Activated CD8-positive, alpha-beta memory T cell treated with anti-CD3 and anti-CD28 coated beads, Interleukin-2, amount 10 ng/mL, durations not matched to agents 7 days and 5 days (primary cell): ENCODE results near the gene MTG1. TPM values are rescaled to one million over a fixed set of nuclear protein-coding genes. Genes with fewer than 3 reads are reported as not detected.

Source experiments
- ATAC-seq: fragments of 150-1000 bp; cut with Tn5 transposase; one replicate; pipeline ENCODE4 v1.10.0; 2021; ENCODE audit warnings: moderate library complexity
- CTCF ChIA-PET: fragments of 350-600 bp; sonication (Branson Sonifier 250); formaldehyde crosslinking; loops from one replicate; lab custom pipeline; 2021; ENCODE audit warnings: antibody characterized with exemption; lab: Charles Lee
- DNase-seq: peaks from one replicate; pipeline ENCODE4 v3.0.0-alpha.2; 2020
- H3K27ac Mint-ChIP-seq: one replicate; pipeline ENCODE4 v1.8.0; 2021; ENCODE audit warnings: mild to moderate bottlenecking, mixed read lengths
- H3K27me3 Mint-ChIP-seq: one replicate; pipeline ENCODE4 v1.8.0; 2021; ENCODE audit warnings: mixed read lengths
- H3K36me3 Mint-ChIP-seq: one replicate; pipeline ENCODE4 v1.8.0; 2021; ENCODE audit warnings: mild to moderate bottlenecking, mixed read lengths
- H3K4me1 Mint-ChIP-seq: one replicate; pipeline ENCODE4 v1.8.0; 2021; ENCODE audit warnings: mixed read lengths
- H3K4me3 Mint-ChIP-seq: one replicate; pipeline ENCODE4 v1.8.0; 2021; ENCODE audit warnings: mild to moderate bottlenecking, moderate library complexity, mixed read lengths
- H3K9me3 Mint-ChIP-seq: one replicate; pipeline ENCODE4 v1.8.0; 2022; ENCODE audit warnings: low read depth, mixed read lengths
- total RNA-seq, 2 experiments: library from RNA; stranded (reverse); gene quantifications; one replicate each; pipeline ENCODE4 v1.2.3, GENCODE V29; 2021

The MTG1 gene
- total RNA-seq, 2 experiments from 2014 or later, result 56.0 to 64.9 TPM

- CTCF ChIA-PET, result no interaction called here
- no peaks in the 10 kb centered on the region for H3K9me3 Mint-ChIP-seq
Observed at GRCh38 chr10:133354672-133355240, 39.2 kb upstream of the MTG1 start.

GRCh38 chr10:133355266-133355665 is 38.7 kb upstream of the MTG1 start:
- H3K4me1 Mint-ChIP-seq, result peaks cover 2% of the 10 kb centered on the region
- no peaks in the 10 kb centered on the region for H3K36me3 Mint-ChIP-seq
- H3K27me3 Mint-ChIP-seq, result no peaks in the 10 kb centered on the region
- CTCF ChIA-PET, result interaction anchor here (1.2 kb wide), 1 partner anchor 26 kb away, joined by 3 read pairs; no protein-coding TSS in a partner anchor
- no peak overlapping the region for H3K4me3 Mint-ChIP-seq
- ATAC-seq (no peak), DNase-seq (no peak)
- no peaks in the 10 kb centered on the region for H3K9me3 Mint-ChIP-seq
- no peak overlapping the region for H3K27ac Mint-ChIP-seq

More at GRCh38 chr10:133354672-133355240, 39.2 kb upstream of the MTG1 start:
- Mint-ChIP-seq H3K27ac (no peak overlapping the region), H3K4me3 (no peak overlapping the region), H3K4me1 (peaks cover 2% of the 10 kb centered on the region), H3K27me3 (no peaks in the 10 kb centered on the region), H3K36me3 (no peaks in the 10 kb centered on the region)
- no peak for DNase-seq
- no peak for ATAC-seq

GRCh38 chr10:133355991-133356390 is 38.0 kb upstream of the MTG1 start:
- no peaks in the 10 kb centered on the region for H3K27me3 Mint-ChIP-seq
- ATAC-seq, result no peak
- H3K36me3 Mint-ChIP-seq, result no peaks in the 10 kb centered on the region
- no peak overlapping the region for H3K4me3 Mint-ChIP-seq
- peaks cover 2% of the 10 kb centered on the region for H3K4me1 Mint-ChIP-seq
- DNase-seq, result no peak
- CTCF ChIA-PET, result interaction anchor here (1.1 to 1.2 kb wide), 2 partner anchors 27 to 35 kb away, joined by 3 read pairs; no protein-coding TSS in a partner anchor
- H3K27ac Mint-ChIP-seq, result no peak overlapping the region
- H3K9me3 Mint-ChIP-seq, result no peaks in the 10 kb centered on the region

- H3K4me3 Mint-ChIP-seq, result peak overlapping the region; percentile 62
- DNase-seq (no peak), ATAC-seq (no peak)
- no peak overlapping the region for H3K27ac Mint-ChIP-seq
- H3K36me3 Mint-ChIP-seq, result no peaks in the 10 kb centered on the region
- H3K27me3 Mint-ChIP-seq, result no peaks in the 10 kb centered on the region
- CTCF ChIA-PET, result interaction anchor here (1.1 to 1.5 kb wide), 5 partner anchors 27 to 82 kb away, joined by 3 to 7 read pairs (median 3); no protein-coding TSS in a partner anchor
- no peaks in the 10 kb centered on the region for H3K9me3 Mint-ChIP-seq
- peaks cover 7% of the 10 kb centered on the region for H3K4me1 Mint-ChIP-seq
Observed at GRCh38 chr10:133356549-133357284, 37.2 kb upstream of the MTG1 start.

- H3K27me3 Mint-ChIP-seq, result no peaks in the 10 kb centered on the region
- peak; percentile 91 for ATAC-seq
- CTCF ChIA-PET, result interaction anchor here (0.7 to 1.5 kb wide), 5 partner anchors 9 to 82 kb away, joined by 3 to 7 read pairs (median 3); no protein-coding TSS in a partner anchor
- H3K27ac Mint-ChIP-seq, result no peak within 1 kb of the TSS
- H3K4me3 Mint-ChIP-seq, result peak within 1 kb of the TSS; percentile 62
- peaks cover 13% of the 10 kb centered on the region for H3K4me1 Mint-ChIP-seq
- peaks cover 2% of the 10 kb centered on the region for H3K36me3 Mint-ChIP-seq
- DNase-seq, result peak; percentile 75
- H3K9me3 Mint-ChIP-seq, result no peaks in the 10 kb centered on the region
Observed at GRCh38 chr10:133357285-133358161, 36.4 kb upstream of the MTG1 start, which contains the start of gene FUOM. FUOM (minus strand) TSS chr10:133358019; CDS start chr10:133358007, 12 bp downstream.

- CTCF ChIA-PET, result interaction anchor here (0.6 to 1.5 kb wide), 7 partner anchors 10 to 83 kb away, joined by 3 to 7 read pairs (median 3); no protein-coding TSS in a partner anchor
- no peaks in the 10 kb centered on the region for H3K27me3 Mint-ChIP-seq
- H3K4me3 Mint-ChIP-seq, result no peak overlapping the region
- H3K27ac Mint-ChIP-seq, result no peak overlapping the region
- no peaks in the 10 kb centered on the region for H3K9me3 Mint-ChIP-seq
- peaks cover 2% of the 10 kb centered on the region for H3K36me3 Mint-ChIP-seq
- H3K4me1 Mint-ChIP-seq, result peaks cover 13% of the 10 kb centered on the region
- ATAC-seq (peak; percentile 28), DNase-seq (no peak)
Observed at GRCh38 chr10:133358162-133358924, 35.6 kb upstream of the MTG1 start.

DNA sequence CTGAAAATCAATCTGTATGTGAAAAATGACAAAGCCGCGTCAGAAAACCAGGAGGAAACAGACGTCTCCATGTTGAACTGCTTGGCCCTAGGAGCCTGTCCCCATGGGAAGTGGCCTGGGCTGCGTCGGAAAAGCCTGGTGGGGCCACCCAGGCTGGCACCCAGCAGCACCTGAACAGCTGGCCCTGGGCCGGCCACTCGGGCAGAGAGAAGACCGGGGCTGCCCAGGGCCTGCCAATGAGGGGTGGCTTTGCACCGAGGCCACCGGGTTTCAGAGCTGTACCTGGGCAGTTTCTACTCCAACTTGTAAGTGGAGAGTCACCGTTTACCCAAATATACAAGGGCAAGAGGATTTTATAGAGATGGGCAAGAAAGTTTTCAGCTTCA is 35.0 kb upstream of the MTG1 start:
- ATAC-seq, result no peak

DNA sequence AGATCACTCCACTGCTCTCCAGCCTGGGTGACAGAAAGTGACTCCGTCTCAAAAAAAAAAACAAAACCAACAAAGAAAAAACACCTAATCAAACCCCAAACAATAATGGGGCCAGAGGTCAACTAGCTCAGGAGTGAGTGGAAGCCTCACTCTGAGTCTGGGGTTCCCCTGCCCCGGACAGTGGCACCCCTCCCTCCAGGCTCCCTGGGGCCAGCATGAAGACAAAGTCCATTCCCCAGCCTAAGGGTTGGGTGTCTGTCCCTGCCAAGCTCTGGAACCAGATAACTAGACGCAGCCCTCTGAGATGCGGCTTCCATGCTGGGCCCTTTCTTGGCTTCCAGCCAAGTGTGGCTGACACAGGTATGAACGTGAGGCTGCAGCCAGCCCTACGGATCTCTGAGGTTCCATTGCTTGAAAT is 34.4 kb upstream of the MTG1 start:
- Mint-ChIP-seq H3K36me3 (peaks cover 2% of the 10 kb centered on the region), H3K27ac (no peak overlapping the region), H3K4me3 (no peak overlapping the region), H3K27me3 (no peaks in the 10 kb centered on the region), H3K9me3 (no peaks in the 10 kb centered on the region), H3K4me1 (peaks cover 13% of the 10 kb centered on the region)
- CTCF ChIA-PET, result interaction anchor here (1.0 to 1.5 kb wide), 2 partner anchors 30 to 45 kb away, joined by 3 to 7 read pairs; no protein-coding TSS in a partner anchor
- no peak for ATAC-seq
- no peak for DNase-seq

More for the DNA sequence above, 35.0 kb upstream of the MTG1 start:
- Mint-ChIP-seq H3K4me1 (peaks cover 13% of the 10 kb centered on the region), H3K36me3 (peaks cover 2% of the 10 kb centered on the region), H3K27ac (no peak overlapping the region), H3K27me3 (no peaks in the 10 kb centered on the region), H3K4me3 (no peak overlapping the region), H3K9me3 (no peaks in the 10 kb centered on the region)
- DNase-seq, result no peak
- CTCF ChIA-PET, result interaction anchor here (0.6 to 1.5 kb wide), 3 partner anchors 28 to 45 kb away, joined by 3 to 7 read pairs (median 3); no protein-coding TSS in a partner anchor

GRCh38 chr10:133359972-133360610 is 33.9 kb upstream of the MTG1 start:
- CTCF ChIA-PET, result no interaction called here
- no peak for ATAC-seq

DNA sequence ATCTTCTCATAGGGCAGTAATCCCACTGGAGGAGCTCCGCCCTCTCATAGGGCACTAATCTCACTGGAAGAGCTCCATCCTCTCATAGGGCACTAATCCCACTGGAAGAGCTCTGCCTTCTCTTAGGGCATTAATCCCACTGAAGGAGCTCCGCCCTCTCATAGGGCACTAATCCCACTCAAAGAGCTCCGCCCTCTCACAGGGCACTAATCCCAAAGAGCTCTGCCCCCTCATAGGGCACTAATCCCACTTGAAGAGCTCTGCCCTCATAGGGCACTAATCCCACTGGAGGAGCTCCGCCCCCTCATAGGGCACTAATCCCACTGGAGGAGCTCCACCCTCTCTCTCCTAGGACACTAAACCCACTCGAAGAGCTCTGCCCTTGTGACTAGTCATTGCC is 32.7 kb upstream of the MTG1 start:
- no peak for DNase-seq
- ATAC-seq, result no peak
- Mint-ChIP-seq H3K9me3 (no peaks in the 10 kb centered on the region), H3K4me3 (peak overlapping the region; percentile 13), H3K36me3 (peaks cover 2% of the 10 kb centered on the region), H3K27ac (no peak overlapping the region), H3K27me3 (no peaks in the 10 kb centered on the region), H3K4me1 (peaks cover 10% of the 10 kb centered on the region)
- CTCF ChIA-PET, result interaction anchor here (0.8 to 1.9 kb wide), 3 partner anchors 9 to 31 kb away, joined by 4 to 8 read pairs (median 4); partner anchors contain the start of gene PRAP1

More at GRCh38 chr10:133359972-133360610, 33.9 kb upstream of the MTG1 start:
- Mint-ChIP-seq H3K9me3 (no peaks in the 10 kb centered on the region), H3K4me1 (peaks cover 13% of the 10 kb centered on the region), H3K4me3 (no peak overlapping the region), H3K27me3 (no peaks in the 10 kb centered on the region), H3K27ac (no peak overlapping the region), H3K36me3 (peaks cover 2% of the 10 kb centered on the region)
- DNase-seq, result no peak

- CTCF ChIA-PET, result interaction anchor here (0.6 to 1.9 kb wide), 4 partner anchors 9 to 47 kb away, joined by 3 to 8 read pairs (median 4); partner anchors contain the start of gene PRAP1
- no peaks in the 10 kb centered on the region for H3K27me3 Mint-ChIP-seq
- ATAC-seq (no peak), DNase-seq (no peak)
- H3K4me1 Mint-ChIP-seq, result peaks cover 10% of the 10 kb centered on the region
- peaks cover 2% of the 10 kb centered on the region for H3K36me3 Mint-ChIP-seq
- peak overlapping the region; percentile 13 for H3K4me3 Mint-ChIP-seq
- H3K9me3 Mint-ChIP-seq, result no peaks in the 10 kb centered on the region
- H3K27ac Mint-ChIP-seq, result peak overlapping the region; percentile 16
Observed at GRCh38 chr10:133361773-133362441, 32.0 kb upstream of the MTG1 start.
